ENCODE measurements around the gene TTC16. TPM values are rescaled to one million over a fixed set of nuclear protein-coding genes. Genes with fewer than 3 reads are reported as not detected.

TTC16 gene
- polyA plus RNA-seq (2014; cell fraction: cytosol; rRNA removed), result 0.06 and 0.13 TPM in 2 replicates
- 0.22 and 0.55 TPM in 2 replicates for polyA plus RNA-seq (2014; cell fraction: nucleus; rRNA removed)

DNA sequence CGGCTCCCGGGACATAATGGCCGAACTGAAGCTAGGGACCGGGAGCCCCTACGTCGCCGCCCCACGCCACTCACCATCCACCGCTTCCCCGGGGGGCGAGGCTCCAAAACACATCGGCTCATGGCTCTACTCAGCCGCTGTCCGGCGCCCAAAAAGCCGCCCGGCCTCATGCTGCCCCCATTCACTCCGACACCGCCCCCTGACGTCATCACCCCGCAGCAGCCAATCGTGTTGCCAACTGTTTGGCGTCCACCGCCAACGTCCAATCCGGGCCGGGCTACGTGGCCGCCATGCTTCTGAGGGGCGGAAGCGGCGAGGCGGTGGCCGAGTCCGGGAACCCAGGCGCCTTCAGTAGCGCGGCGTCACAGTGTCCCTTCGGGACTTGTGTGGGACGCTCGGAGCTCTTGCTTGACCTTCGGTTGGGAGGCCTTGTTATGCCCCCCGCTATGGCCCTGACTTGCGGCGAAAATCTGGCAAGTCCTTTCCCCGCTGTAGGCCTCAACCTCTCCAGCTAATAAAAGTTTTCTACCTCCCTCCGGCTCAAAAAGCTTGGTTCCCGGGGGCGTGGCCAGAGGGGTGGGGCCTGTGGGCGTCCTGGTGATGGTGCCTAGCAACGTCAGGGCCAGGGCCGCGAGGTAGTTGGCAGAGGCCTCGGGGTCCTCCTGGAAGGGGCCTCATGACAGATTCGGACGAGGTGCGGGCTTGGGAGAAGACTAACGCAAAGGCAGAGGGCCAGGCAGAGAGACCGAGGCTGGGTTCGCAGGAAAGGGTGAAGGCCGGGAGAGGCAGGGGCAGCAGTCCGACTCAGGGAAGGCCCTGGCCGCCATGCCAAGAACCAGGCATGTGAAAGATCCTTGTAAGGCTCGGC is at the start of gene TTC16, which contains the start of gene PTRH1:
TTC16 (plus strand) TSS at position 610 of the 868 bp plus-strand sequence; CDS start at position 677, 67 bp downstream.
PTRH1 (minus strand) TSS at position 194 of the 868 bp plus-strand sequence; CDS start at position 170, 24 bp downstream.
- DNase-seq (ENCODE audit: low spot score), result peak; percentile 93

- no peak for DNase-seq (ENCODE audit: low spot score)
Measured at GRCh38 chr9:127667127-127667844, 48.6 kb upstream of the TTC16 start.

GRCh38 chr9:127667906-127668305 is 48.0 kb upstream of the TTC16 start:
- DNase-seq (ENCODE audit: low spot score), result no peak

DNA sequence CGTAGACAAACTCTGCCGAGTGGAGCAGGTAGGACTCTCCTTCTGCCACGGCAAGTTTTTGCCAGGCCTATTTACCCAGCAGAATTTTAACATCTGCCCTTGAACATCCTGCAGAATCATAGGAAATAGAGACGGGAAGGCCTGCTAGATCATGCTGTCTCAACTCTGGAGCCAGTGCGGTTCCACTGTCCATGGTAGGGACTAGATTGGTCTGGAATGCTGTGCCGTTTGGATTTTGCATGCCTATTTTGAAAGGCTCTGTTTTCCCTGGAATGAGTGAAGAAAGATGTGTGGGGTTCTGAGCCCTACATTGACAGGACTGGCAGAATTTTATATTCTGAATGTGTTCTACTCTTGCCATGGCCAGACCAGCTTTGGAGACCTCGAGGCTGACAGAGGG is 42.6 kb upstream of the TTC16 start:
- no peak for DNase-seq (ENCODE audit: low spot score)

- no peak for DNase-seq (ENCODE audit: low spot score)
Measured at GRCh38 chr9:127676638-127677037, 39.2 kb upstream of the TTC16 start.

GRCh38 chr9:127679506-127679905 is 36.4 kb upstream of the TTC16 start:
- DNase-seq (ENCODE audit: low spot score), result no peak

DNA sequence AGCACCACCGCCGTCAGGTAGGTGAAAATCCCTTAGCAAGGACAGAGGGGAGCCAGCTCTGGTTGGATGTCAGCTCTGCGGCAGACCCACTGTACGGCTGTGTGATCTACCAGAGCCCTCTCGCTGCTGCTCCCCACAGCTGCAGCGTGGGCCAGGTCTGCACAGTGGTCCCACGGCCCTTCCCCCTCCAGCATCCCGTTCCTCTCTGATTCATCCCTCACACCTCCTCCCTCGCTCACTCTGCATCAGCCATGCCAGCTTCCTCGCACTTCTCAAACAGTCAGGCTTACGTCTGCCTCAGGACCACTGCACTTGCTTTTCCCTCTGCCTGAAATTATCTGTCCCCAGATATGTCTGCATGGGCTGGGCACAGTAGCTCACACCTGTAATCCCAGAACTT is 35.7 kb upstream of the TTC16 start:
- DNase-seq (ENCODE audit: low spot score), result no peak

GRCh38 chr9:127680846-127681245 is 35.0 kb upstream of the TTC16 start:
- no peak for DNase-seq (ENCODE audit: low spot score)

GRCh38 chr9:127682351-127683136 is 33.3 kb upstream of the TTC16 start:
- DNase-seq (ENCODE audit: low spot score), result no peak

GRCh38 chr9:127683723-127684122 is 32.2 kb upstream of the TTC16 start:
- DNase-seq (ENCODE audit: low spot score), result no peak

DNA sequence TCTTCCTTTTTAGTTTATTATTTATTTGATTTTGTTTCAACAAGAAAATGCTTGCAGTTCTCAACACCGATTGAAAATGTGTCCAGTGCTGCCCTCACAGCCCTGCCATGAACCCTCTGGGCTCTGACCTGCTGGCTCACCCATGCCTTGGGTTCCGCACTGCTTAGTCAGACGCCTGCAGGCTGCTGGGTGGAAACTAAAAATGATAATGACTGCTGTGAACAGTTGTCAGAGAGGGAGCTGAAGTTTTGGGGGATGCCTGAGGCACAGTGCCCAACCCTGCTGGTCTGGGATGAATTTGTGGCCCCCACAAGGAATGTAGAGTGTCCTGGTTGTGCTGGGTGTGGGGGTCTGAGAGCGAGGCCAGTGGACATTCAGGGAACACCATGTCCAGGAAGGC is 31.3 kb upstream of the TTC16 start:
- DNase-seq (ENCODE audit: low spot score), result no peak

DNA sequence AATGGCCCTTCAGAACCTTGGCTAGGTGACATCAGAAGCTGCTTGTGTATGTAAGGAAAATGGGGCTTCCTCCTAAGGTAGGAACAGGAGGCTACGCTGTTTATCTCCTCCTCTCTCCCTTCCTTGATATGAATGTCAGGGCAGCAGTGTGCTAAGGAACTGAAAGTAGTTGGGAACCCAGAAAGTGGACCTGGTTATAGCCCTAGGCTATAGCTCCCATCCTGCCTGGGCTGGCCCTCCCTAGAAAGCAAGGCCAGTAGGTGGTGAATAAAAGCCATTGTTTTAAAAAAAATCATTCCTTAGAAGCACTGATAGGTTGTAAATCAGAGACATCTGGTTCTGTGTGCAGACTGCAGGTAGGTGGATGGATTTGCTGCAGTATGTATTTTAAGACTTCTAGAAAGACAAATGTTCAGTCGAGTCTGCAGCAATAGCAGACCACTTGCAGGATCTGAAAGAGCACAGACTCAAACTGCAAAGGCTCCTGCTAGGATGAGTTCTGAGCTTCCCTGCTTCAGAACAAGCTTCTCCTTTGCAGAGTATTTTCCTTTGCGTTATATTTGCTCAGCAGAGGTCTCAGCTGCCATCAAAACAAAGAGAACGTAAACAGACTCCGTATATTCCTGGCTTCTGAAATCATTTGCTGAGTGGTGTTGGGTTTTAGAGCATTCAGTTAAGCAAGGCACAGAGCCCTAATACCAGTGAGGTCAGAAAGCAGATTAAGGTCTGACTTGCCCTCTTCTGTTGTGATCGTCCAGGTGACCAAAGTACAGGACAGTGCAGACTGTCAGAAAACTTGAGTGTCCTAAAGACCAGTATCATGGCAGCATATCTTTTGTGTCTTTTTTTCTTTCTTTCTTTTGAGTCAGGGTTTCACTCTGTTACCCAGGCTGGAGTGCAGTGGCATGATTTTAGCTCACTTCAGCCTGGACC is 29.2 kb upstream of the TTC16 start:
- no peak for DNase-seq (ENCODE audit: low spot score)

GRCh38 chr9:127689329-127690000 is 26.4 kb upstream of the TTC16 start:
- no peak for DNase-seq (ENCODE audit: low spot score)

DNA sequence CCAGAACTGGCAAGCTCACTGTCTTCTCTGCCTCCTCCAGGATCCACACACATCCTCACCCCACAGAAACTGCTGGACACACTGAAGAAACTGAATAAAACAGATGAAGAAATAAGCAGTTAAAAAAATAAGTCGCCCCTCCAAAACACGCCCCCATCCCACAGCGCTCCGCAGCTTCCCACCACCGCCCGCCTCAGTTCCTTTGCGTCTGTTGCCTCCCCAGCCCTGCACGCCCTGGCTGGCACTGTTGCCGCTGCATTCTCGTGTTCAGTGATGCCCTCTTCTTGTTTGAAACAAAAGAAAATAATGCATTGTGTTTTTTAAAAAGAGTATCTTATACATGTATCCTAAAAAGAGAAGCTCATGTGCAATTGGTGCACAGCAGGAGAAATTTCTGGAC is 25.1 kb upstream of the TTC16 start:
- DNase-seq (ENCODE audit: low spot score), result no peak

DNA sequence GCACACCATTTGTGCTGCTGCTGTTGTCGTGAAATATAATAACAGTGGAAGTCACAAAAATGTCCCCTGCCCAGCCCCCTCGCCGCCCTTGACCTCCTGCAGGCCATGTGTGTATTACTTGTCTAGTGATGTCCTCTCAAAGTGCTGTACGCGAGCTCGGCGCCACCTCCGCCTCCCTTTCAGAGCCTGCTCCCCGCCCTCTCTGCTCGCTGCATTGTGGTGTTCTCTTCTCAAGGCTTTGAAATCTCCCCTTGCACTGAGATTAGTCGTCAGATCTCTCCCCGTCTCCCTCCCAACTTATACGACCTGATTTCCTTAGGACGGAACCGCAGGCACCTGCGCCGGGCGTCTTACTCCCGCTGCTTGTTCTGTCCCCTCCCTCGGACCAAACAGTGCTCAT is 23.8 kb upstream of the TTC16 start:
- no peak for DNase-seq (ENCODE audit: low spot score)

DNA sequence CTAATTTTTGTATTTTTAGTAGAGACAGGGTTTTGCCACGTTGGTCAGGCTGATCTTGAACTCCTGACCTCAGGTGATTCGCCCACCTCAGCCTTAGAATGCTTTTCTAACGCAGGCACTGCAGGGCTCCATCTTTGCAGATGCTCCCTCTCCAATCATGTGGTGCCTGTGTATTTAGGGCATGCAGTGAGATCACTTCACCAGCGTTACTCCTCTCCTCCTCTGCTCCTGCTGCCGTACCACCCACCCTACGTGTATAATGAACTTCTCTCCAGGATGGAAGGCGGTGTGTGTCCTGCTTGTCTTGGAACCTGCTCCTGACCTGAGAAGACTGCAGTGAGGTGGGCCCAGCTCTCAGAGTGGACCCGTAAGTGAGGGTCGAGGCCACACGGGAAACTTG is 22.7 kb upstream of the TTC16 start:
- DNase-seq (ENCODE audit: low spot score), result no peak

GRCh38 chr9:127693697-127694096 is 22.2 kb upstream of the TTC16 start:
- no peak for DNase-seq (ENCODE audit: low spot score)

- no peak for DNase-seq (ENCODE audit: low spot score)
Measured at GRCh38 chr9:127694890-127695720, 20.8 kb upstream of the TTC16 start.

DNA sequence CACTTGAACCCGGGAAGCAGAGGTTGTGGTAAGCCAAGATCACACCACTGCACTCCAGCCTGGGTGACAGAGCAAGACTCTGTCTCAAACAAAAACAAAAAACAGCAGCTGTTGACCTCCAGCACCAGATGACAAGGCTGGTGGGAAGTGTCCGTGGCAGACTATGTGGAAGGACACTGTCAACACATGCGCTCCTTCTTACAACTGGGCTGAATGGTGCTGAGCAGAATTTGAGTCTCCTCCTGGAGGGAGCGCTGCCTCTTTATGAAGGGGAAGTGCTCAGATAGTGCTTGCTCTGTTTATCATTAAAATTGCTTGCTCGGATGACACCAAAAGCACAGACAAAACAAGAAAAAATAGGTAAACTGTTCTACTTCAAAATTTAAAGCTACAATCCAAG is 18.3 kb upstream of the TTC16 start:
- no peak for DNase-seq (ENCODE audit: low spot score)

Data from SK-N-DZ (cell line).